ENCODE measurements around the gene IL17REL. TPM values are rescaled to one million over a fixed set of nuclear protein-coding genes. Genes with fewer than 3 reads are reported as not detected.
"Not testable (repeated sequence)": the region's sequence is repeated elsewhere in the genome, so short reads cannot be mapped to it uniquely, and the experiment has no call there.

Gene IL17REL
- total RNA-seq, 1 donor from 2014 or later, result 0.17 TPM

DNA sequence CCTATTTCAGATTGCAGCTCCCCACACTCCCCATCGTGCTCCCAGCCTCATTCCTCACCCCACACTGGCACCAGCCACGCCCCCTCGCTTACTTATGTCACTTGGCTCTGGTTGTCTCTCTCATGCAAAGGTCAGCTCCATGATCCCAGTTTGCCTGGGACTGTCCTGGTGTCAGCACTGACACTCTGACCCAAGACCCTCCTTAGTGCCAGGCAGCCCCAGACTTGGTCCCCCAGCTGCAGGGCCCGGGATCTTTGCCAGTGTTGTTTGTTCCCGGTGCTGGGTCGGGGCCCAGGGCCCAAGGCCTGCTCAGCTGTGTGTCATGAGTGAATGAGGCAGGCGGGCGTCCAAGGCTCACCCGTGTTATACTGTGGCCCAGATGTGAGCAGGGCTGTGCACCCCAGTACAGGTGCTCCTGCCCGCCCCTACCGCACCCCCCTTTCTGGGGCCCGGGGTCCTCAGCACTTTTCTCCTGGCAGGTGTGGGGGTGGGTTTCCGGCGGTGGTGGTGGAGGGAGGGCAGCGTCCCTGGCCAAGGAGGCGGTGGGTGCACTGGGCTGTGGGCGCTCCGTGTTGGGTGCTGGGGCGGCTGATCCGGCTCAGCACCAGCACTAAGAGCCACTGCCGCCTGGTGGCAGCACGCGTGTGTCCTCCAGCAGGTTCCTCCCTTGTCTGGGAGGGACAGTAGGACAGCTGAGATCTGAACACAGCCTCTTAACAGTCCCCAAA is 19.5 kb downstream of the IL17REL start:
- Mint-ChIP-seq H3K27me3 (ENCODE audit: low read depth) (peaks cover 1% of the 10 kb centered on the region), H3K36me3 (ENCODE audit: low read depth) (peaks cover 3% of the 10 kb centered on the region), H3K4me3 (ENCODE audit: unreplicated experiment) (no peak overlapping the region), H3K4me1 (ENCODE audit: low read depth) (no peaks in the 10 kb centered on the region), H3K27ac (ENCODE audit: unreplicated experiment) (no peak overlapping the region), H3K9me3 (ENCODE audit: low read depth) (peaks cover 11% of the 10 kb centered on the region)
- TF ChIP-seq, protein P1, sequence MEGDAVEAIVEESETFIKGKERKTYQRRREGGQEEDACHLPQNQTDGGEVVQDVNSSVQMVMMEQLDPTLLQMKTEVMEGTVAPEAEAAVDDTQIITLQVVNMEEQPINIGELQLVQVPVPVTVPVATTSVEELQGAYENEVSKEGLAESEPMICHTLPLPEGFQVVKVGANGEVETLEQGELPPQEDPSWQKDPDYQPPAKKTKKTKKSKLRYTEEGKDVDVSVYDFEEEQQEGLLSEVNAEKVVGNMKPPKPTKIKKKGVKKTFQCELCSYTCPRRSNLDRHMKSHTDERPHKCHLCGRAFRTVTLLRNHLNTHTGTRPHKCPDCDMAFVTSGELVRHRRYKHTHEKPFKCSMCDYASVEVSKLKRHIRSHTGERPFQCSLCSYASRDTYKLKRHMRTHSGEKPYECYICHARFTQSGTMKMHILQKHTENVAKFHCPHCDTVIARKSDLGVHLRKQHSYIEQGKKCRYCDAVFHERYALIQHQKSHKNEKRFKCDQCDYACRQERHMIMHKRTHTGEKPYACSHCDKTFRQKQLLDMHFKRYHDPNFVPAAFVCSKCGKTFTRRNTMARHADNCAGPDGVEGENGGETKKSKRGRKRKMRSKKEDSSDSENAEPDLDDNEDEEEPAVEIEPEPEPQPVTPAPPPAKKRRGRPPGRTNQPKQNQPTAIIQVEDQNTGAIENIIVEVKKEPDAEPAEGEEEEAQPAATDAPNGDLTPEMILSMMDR (IDR thresholded peaks at IDR 0.05), result peak; percentile 80
- peak; percentile 85 for DNase-seq (ENCODE audit: low spot score)

GRCh38 chr22:49991907-49992533 is 20.5 kb downstream of the IL17REL start:
- no peak overlapping the region for H3K4me3 Mint-ChIP-seq (ENCODE audit: unreplicated experiment)
- H3K4me1 Mint-ChIP-seq (ENCODE audit: low read depth), result no peaks in the 10 kb centered on the region
- TF ChIP-seq, protein P1 (IDR thresholded peaks at IDR 0.05), result no peak
- DNase-seq (ENCODE audit: low spot score), result no peak
- no peak overlapping the region for H3K27ac Mint-ChIP-seq (ENCODE audit: unreplicated experiment)
- H3K27me3 Mint-ChIP-seq (ENCODE audit: low read depth), result peaks cover 3% of the 10 kb centered on the region
- H3K9me3 Mint-ChIP-seq (ENCODE audit: low read depth), result peaks cover 15% of the 10 kb centered on the region
- peaks cover 5% of the 10 kb centered on the region for H3K36me3 Mint-ChIP-seq (ENCODE audit: low read depth)

- H3K9me3 Mint-ChIP-seq (ENCODE audit: low read depth), result peaks cover 23% of the 10 kb centered on the region
- no peak for DNase-seq (ENCODE audit: low spot score)
- H3K4me1 Mint-ChIP-seq (ENCODE audit: low read depth), result no peaks in the 10 kb centered on the region
- peaks cover 8% of the 10 kb centered on the region for H3K36me3 Mint-ChIP-seq (ENCODE audit: low read depth)
- no peak overlapping the region for H3K27ac Mint-ChIP-seq (ENCODE audit: unreplicated experiment)
- peaks cover 3% of the 10 kb centered on the region for H3K27me3 Mint-ChIP-seq (ENCODE audit: low read depth)
- no peak overlapping the region for H3K4me3 Mint-ChIP-seq (ENCODE audit: unreplicated experiment)
- TF ChIP-seq, protein P1 (IDR thresholded peaks at IDR 0.05), result no peak
Observed at GRCh38 chr22:49991167-49991566, 21.4 kb downstream of the IL17REL start.

- not testable (repeated sequence) for DNase-seq (ENCODE audit: low spot score); H3K4me3 Mint-ChIP-seq (ENCODE audit: unreplicated experiment); H3K4me1 Mint-ChIP-seq (ENCODE audit: low read depth); H3K27ac Mint-ChIP-seq (ENCODE audit: unreplicated experiment); H3K27me3 Mint-ChIP-seq (ENCODE audit: low read depth)
- Mint-ChIP-seq H3K36me3 (ENCODE audit: low read depth) (peaks cover 14% of the 10 kb centered on the region), H3K9me3 (ENCODE audit: low read depth) (peaks cover 32% of the 10 kb centered on the region)
Observed at GRCh38 chr22:49989826-49990225, 22.7 kb downstream of the IL17REL start.

DNA sequence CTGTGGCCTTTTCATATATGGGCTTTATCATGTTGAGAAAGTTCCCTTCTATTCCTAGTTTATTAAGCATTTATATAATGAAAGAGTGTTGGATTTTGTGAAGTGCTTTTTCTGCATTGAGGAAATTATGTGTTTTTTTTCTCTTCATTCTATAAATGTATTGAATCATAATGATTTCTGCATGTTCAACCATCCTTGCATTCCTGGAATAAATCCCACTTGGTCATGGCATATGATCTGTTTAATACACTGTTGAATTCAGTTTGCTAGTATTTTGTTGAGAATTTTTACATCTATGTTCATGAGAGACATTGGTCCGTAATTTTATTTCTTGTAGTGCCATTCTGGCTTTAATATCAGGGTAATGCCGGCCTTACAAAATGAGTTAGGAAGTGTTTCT is 26.2 kb downstream of the IL17REL start:
- TF ChIP-seq, protein P1 (IDR thresholded peaks at IDR 0.05), result no peak
- peaks cover 14% of the 10 kb centered on the region for H3K27me3 Mint-ChIP-seq (ENCODE audit: low read depth)
- peaks cover 14% of the 10 kb centered on the region for H3K36me3 Mint-ChIP-seq (ENCODE audit: low read depth)
- no peaks in the 10 kb centered on the region for H3K4me1 Mint-ChIP-seq (ENCODE audit: low read depth)
- no peak overlapping the region for H3K27ac Mint-ChIP-seq (ENCODE audit: unreplicated experiment)
- peaks cover 27% of the 10 kb centered on the region for H3K9me3 Mint-ChIP-seq (ENCODE audit: low read depth)
- DNase-seq (ENCODE audit: low spot score), result no peak
- H3K4me3 Mint-ChIP-seq (ENCODE audit: unreplicated experiment), result no peak overlapping the region
